Esophagus muscularis mucosa (tissue), 3 donors: ENCODE data around the gene TPCN1.

Experiments used
- EP300 ChIP-seq: sonication (generic); formaldehyde crosslinking; IDR thresholded peaks from one replicate; pipeline ENCODE4 v1.6.1; 2017; ENCODE audit warnings: antibody characterized with exemption
- TF ChIP-seq, protein P1 (sequence below), 3 experiments: fragments of 200-600 bp in 2 of 3; fragments of 450-650 bp in 1 of 3; sonication (generic) in 2 of 3; IDR thresholded peaks; one replicate each; pipeline ENCODE4 v1.5.1; 2017 to 2019; ENCODE audit warnings: antibody characterized with exemption in 3 of 3, mild to moderate bottlenecking in 2 of 3, moderate library complexity in 1 of 3

DNA sequence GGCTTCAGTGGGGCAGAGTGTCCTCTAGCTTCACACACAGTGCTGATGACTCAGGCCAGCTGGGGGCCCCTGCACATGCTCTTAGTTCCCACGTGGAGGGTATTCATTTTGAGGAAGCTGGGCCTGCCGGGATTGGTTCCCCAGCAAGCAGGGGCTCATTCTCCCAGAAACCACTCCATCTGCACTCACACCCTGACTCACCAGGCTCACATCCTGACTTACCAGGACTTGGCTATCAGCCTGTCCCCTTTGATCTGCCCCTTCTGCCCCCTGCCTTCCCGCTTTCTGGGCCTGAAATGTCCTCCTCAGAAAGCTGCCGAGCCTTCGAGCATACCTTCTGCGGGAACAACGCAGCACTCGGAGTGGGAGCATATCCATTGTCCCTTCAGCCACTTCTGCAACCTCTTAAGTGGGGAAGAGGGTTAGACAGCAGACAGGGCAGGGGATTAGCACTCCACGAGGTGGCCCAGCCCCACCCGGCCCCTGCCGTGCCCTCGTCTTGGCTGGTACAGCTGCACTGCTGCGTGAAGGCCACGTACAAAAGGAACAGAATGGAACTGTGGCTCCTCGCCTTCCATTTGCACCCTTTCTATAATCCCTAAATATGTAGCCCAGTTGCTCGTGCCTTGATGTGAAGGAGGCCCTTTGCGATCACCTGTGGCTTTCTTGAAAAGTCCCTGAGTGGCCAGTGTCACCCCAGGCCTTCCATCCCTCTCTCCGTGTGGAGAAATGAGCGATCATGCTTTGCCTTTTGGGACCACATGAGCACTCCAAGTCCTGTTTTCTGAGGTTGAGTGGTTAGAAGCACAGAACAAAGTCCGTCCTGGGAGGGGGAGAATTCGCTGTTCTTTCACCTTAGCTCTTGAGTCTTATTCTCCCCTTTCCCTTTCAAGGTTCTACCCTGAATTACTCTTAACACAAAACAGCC is 26.1 kb downstream of the TPCN1 start:
- TF ChIP-seq EP300: no peak
- TF ChIP-seq, protein P1, sequence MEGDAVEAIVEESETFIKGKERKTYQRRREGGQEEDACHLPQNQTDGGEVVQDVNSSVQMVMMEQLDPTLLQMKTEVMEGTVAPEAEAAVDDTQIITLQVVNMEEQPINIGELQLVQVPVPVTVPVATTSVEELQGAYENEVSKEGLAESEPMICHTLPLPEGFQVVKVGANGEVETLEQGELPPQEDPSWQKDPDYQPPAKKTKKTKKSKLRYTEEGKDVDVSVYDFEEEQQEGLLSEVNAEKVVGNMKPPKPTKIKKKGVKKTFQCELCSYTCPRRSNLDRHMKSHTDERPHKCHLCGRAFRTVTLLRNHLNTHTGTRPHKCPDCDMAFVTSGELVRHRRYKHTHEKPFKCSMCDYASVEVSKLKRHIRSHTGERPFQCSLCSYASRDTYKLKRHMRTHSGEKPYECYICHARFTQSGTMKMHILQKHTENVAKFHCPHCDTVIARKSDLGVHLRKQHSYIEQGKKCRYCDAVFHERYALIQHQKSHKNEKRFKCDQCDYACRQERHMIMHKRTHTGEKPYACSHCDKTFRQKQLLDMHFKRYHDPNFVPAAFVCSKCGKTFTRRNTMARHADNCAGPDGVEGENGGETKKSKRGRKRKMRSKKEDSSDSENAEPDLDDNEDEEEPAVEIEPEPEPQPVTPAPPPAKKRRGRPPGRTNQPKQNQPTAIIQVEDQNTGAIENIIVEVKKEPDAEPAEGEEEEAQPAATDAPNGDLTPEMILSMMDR (IDR thresholded peaks at IDR 0.05): no peak
